ENCODE measurements around the gene CACNA1E.
A peak's percentile ranks its signal among the peaks of the same experiment; 100 is the strongest.

CACNA1E gene

DNA sequence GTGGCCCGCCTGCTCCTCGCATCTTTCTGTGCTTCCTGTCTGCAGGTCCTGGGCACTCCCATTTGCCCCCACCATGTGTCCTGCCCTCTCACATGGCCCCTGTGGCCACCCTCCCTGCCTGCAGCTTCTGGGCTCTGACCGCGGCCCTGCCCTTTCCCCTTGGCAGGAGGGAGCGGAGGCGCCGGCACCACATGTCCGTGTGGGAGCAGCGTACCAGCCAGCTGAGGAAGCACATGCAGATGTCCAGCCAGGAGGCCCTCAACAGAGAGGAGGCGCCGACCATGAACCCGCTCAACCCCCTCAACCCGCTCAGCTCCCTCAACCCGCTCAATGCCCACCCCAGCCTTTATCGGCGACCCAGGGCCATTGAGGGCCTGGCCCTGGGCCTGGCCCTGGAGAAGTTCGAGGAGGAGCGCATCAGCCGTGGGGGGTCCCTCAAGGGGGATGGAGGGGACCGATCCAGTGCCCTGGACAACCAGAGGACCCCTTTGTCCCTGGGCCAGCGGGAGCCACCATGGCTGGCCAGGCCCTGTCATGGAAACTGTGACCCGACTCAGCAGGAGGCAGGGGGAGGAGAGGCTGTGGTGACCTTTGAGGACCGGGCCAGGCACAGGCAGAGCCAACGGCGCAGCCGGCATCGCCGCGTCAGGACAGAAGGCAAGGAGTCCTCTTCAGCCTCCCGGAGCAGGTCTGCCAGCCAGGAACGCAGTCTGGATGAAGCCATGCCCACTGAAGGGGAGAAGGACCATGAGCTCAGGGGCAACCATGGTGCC lies 249.1 kb downstream of the CACNA1E start:
- Histone ChIP-seq H3K4me1 (ENCODE audit: control insufficient read depth, low read depth, low read length) (no peaks in the 10 kb centered on the region), H2BK120ac (ENCODE audit: low read depth, low read length) (no peak overlapping the region), H3K27ac (ENCODE audit: low read depth, low read length) (no peak overlapping the region), H3K27me3 (ENCODE audit: insufficient read depth, low read length, poor library complexity) (no peaks in the 10 kb centered on the region), H3K36me3 (ENCODE audit: control insufficient read depth, insufficient read depth, low read length) (no peaks in the 10 kb centered on the region), H3K4me3 (ENCODE audit: low read length) (no peak overlapping the region), H2BK5ac (ENCODE audit: low read length) (no peak overlapping the region), H4K5ac (ENCODE audit: low read length) (no peak overlapping the region), H3K4ac (ENCODE audit: low read depth, low read length) (no peak overlapping the region), H2BK15ac (replicated peaks; ENCODE audit: low read depth) (no peak overlapping the region), H3K18ac (ENCODE audit: low read length) (no peak overlapping the region), H3K79me1 (ENCODE audit: low read length) (no peaks in the 10 kb centered on the region), H2AK5ac (ENCODE audit: low read length) (no peak overlapping the region), H4K8ac (ENCODE audit: low read depth, low read length) (no peak overlapping the region), H3K23ac (ENCODE audit: low read length) (no peak overlapping the region), H3K79me2 (ENCODE audit: control insufficient read depth, insufficient read depth, low read length) (no peaks in the 10 kb centered on the region), H3K4me2 (ENCODE audit: low read length) (no peak overlapping the region), H3K56ac (ENCODE audit: low read length) (no peak overlapping the region), H3K9ac (ENCODE audit: low read length) (no peak overlapping the region)
- WGBS (ENCODE audit: extremely low coverage, insufficient coverage, low lambda C conversion rate): no CpG with 5 or more reads among the region's 31 CpGs
- no peak for DNase-seq

DNA sequence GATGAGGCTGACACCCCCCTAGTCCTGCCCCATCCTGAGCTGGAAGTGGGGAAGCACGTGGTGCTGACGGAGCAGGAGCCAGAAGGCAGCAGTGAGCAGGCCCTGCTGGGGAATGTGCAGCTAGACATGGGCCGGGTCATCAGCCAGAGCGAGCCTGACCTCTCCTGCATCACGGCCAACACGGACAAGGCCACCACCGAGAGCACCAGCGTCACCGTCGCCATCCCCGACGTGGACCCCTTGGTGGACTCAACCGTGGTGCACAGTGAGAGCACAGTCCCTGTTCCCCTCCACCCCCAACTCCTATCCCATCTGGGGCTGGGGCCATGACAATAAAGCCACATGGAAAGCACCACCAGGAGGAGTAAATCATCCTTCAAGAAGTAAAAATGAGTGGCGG lies 250.2 kb downstream of the CACNA1E start:
- WGBS (ENCODE audit: extremely low coverage, insufficient coverage, low lambda C conversion rate): no CpG with 5 or more reads among the region's 14 CpGs
- Histone ChIP-seq H3K4me3 (ENCODE audit: low read length) (no peak overlapping the region), H3K9ac (ENCODE audit: low read length) (no peak overlapping the region), H3K4ac (ENCODE audit: low read depth, low read length) (no peak overlapping the region), H2BK120ac (ENCODE audit: low read depth, low read length) (no peak overlapping the region), H3K36me3 (ENCODE audit: control insufficient read depth, insufficient read depth, low read length) (no peaks in the 10 kb centered on the region), H3K4me2 (ENCODE audit: low read length) (no peak overlapping the region), H3K23ac (ENCODE audit: low read length) (no peak overlapping the region), H2BK15ac (replicated peaks; ENCODE audit: low read depth) (no peak overlapping the region), H3K18ac (ENCODE audit: low read length) (no peak overlapping the region), H4K8ac (ENCODE audit: low read depth, low read length) (no peak overlapping the region), H4K5ac (ENCODE audit: low read length) (no peak overlapping the region), H3K4me1 (ENCODE audit: control insufficient read depth, low read depth, low read length) (no peaks in the 10 kb centered on the region), H3K79me2 (ENCODE audit: control insufficient read depth, insufficient read depth, low read length) (no peaks in the 10 kb centered on the region), H2AK5ac (ENCODE audit: low read length) (no peak overlapping the region), H2BK5ac (ENCODE audit: low read length) (no peak overlapping the region), H3K27ac (ENCODE audit: low read depth, low read length) (no peak overlapping the region), H3K79me1 (ENCODE audit: low read length) (no peaks in the 10 kb centered on the region), H3K56ac (ENCODE audit: low read length) (no peak overlapping the region), H3K27me3 (ENCODE audit: insufficient read depth, low read length, poor library complexity) (no peaks in the 10 kb centered on the region)
- no peak for DNase-seq

DNA sequence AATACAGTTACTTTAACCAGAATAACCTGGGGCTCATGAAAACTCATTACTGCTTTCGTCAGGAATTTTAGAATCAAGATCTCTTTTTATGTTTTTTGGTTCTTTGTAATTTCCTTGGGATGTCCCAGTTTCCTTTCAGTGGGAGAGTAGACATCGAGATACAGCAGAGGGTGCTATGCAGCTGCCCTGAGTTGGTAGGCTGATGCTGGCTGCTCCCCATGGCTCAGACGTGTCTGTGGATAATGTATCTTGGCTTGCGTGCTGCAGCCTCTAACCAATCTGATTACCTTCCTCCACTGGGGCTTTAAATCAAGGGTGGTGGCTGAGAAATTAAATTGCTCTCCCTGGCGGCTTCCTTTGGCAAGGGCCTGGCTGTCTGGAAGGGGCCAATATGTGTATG lies 253.7 kb downstream of the CACNA1E start:
- H4K8ac ChIP-seq (ENCODE audit: low read depth, low read length): no peak overlapping the region
- H3K4me2 ChIP-seq (ENCODE audit: low read length): no peak overlapping the region
- WGBS (ENCODE audit: extremely low coverage, insufficient coverage, low lambda C conversion rate): no CpG with 5 or more reads among the region's 5 CpGs
- no peak overlapping the region for H3K9ac ChIP-seq (ENCODE audit: low read length)
- H3K79me1 ChIP-seq (ENCODE audit: low read length): no peaks in the 10 kb centered on the region
- H3K4ac ChIP-seq (ENCODE audit: low read depth, low read length): no peak overlapping the region
- H4K5ac ChIP-seq (ENCODE audit: low read length): no peak overlapping the region
- H3K18ac ChIP-seq (ENCODE audit: low read length): no peak overlapping the region
- no peak overlapping the region for H3K56ac ChIP-seq (ENCODE audit: low read length)
- H3K4me1 ChIP-seq (ENCODE audit: control insufficient read depth, low read depth, low read length): no peaks in the 10 kb centered on the region
- no peaks in the 10 kb centered on the region for H3K27me3 ChIP-seq (ENCODE audit: insufficient read depth, low read length, poor library complexity)
- H2BK120ac ChIP-seq (ENCODE audit: low read depth, low read length): no peak overlapping the region
- no peak overlapping the region for H2BK15ac ChIP-seq (replicated peaks; ENCODE audit: low read depth)
- H3K23ac ChIP-seq (ENCODE audit: low read length): no peak overlapping the region
- no peaks in the 10 kb centered on the region for H3K36me3 ChIP-seq (ENCODE audit: control insufficient read depth, insufficient read depth, low read length)
- H3K79me2 ChIP-seq (ENCODE audit: control insufficient read depth, insufficient read depth, low read length): no peaks in the 10 kb centered on the region
- no peak overlapping the region for H2AK5ac ChIP-seq (ENCODE audit: low read length)
- H3K27ac ChIP-seq (ENCODE audit: low read depth, low read length): no peak overlapping the region
- DNase-seq: peak; percentile 47
- no peak overlapping the region for H3K4me3 ChIP-seq (ENCODE audit: low read length)
- H2BK5ac ChIP-seq (ENCODE audit: low read length): no peak overlapping the region

DNA sequence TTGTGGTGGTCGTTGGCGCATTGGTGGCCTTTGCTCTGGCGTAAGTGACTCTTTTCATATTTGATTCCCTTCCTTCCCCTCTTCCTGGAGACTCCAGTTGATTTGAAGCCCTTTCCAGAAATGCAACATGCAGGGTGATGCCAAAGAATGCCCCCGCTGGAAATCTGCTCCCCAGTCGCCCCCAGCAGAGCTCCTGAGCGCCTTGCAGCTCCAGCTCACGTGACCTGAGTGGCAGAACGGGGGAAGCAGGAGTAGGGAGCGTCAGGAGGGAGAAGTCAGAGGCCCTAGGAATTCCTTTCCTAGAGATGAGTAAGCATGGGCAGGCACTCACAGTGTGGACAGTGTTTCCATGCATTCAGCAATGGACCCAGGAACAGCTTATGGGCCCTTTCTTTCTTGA lies 255.9 kb downstream of the CACNA1E start:
- Histone ChIP-seq H3K79me2 (ENCODE audit: control insufficient read depth, insufficient read depth, low read length) (no peaks in the 10 kb centered on the region), H4K5ac (ENCODE audit: low read length) (no peak overlapping the region)

DNA sequence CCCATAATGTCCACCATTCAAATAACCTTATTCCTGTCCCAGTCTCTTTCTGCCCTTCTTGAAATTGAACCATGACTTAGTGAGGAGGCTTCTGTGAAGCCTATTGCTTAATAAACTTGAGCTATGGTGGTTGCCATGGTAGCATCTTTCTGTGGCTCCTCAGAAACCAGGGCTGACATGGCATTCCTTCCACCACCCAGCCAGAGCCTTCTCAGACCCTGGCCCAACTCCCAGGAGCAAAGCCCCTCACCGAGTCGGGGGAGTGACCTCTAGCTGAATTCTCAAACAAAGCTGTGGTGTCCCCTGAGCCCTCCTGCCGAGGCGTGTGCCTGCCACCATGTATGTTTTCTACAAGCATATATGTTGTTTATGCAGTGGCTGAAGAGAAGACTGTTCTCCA lies 259.1 kb downstream of the CACNA1E start:
- H3K79me1 ChIP-seq (ENCODE audit: low read length): no peaks in the 10 kb centered on the region
- H3K23ac ChIP-seq (ENCODE audit: low read length): no peak overlapping the region
- no peak overlapping the region for H3K56ac ChIP-seq (ENCODE audit: low read length)
- no peak overlapping the region for H2BK15ac ChIP-seq (replicated peaks; ENCODE audit: low read depth)
- WGBS (ENCODE audit: extremely low coverage, insufficient coverage, low lambda C conversion rate): no CpG with 5 or more reads among the region's 4 CpGs
- DNase-seq: no peak
- H2AK5ac ChIP-seq (ENCODE audit: low read length): no peak overlapping the region
- no peak overlapping the region for H4K8ac ChIP-seq (ENCODE audit: low read depth, low read length)
- H3K36me3 ChIP-seq (ENCODE audit: control insufficient read depth, insufficient read depth, low read length): no peaks in the 10 kb centered on the region
- H3K4me3 ChIP-seq (ENCODE audit: low read length): no peak overlapping the region
- no peaks in the 10 kb centered on the region for H3K79me2 ChIP-seq (ENCODE audit: control insufficient read depth, insufficient read depth, low read length)
- H3K18ac ChIP-seq (ENCODE audit: low read length): no peak overlapping the region
- no peak overlapping the region for H3K4ac ChIP-seq (ENCODE audit: low read depth, low read length)
- no peaks in the 10 kb centered on the region for H3K4me1 ChIP-seq (ENCODE audit: control insufficient read depth, low read depth, low read length)
- H3K27ac ChIP-seq (ENCODE audit: low read depth, low read length): no peak overlapping the region
- H3K4me2 ChIP-seq (ENCODE audit: low read length): no peak overlapping the region
- no peak overlapping the region for H3K9ac ChIP-seq (ENCODE audit: low read length)
- H2BK5ac ChIP-seq (ENCODE audit: low read length): no peak overlapping the region
- H3K27me3 ChIP-seq (ENCODE audit: insufficient read depth, low read length, poor library complexity): no peaks in the 10 kb centered on the region
- no peak overlapping the region for H2BK120ac ChIP-seq (ENCODE audit: low read depth, low read length)
- H4K5ac ChIP-seq (ENCODE audit: low read length): no peak overlapping the region

More for the DNA sequence above, 255.9 kb downstream of the CACNA1E start:
- H3K4me1 ChIP-seq (ENCODE audit: control insufficient read depth, low read depth, low read length): no peaks in the 10 kb centered on the region
- no peak overlapping the region for H2BK5ac ChIP-seq (ENCODE audit: low read length)
- no peak overlapping the region for H4K8ac ChIP-seq (ENCODE audit: low read depth, low read length)
- WGBS (ENCODE audit: extremely low coverage, insufficient coverage, low lambda C conversion rate): no CpG with 5 or more reads among the region's 9 CpGs
- H3K4me2 ChIP-seq (ENCODE audit: low read length): no peak overlapping the region
- H3K4me3 ChIP-seq (ENCODE audit: low read length): no peak overlapping the region
- no peak overlapping the region for H3K9ac ChIP-seq (ENCODE audit: low read length)
- no peaks in the 10 kb centered on the region for H3K27me3 ChIP-seq (ENCODE audit: insufficient read depth, low read length, poor library complexity)
- no peak overlapping the region for H3K23ac ChIP-seq (ENCODE audit: low read length)
- no peak overlapping the region for H2BK120ac ChIP-seq (ENCODE audit: low read depth, low read length)
- no peaks in the 10 kb centered on the region for H3K79me1 ChIP-seq (ENCODE audit: low read length)
- H3K27ac ChIP-seq (ENCODE audit: low read depth, low read length): no peak overlapping the region
- no peak overlapping the region for H2AK5ac ChIP-seq (ENCODE audit: low read length)
- H3K36me3 ChIP-seq (ENCODE audit: control insufficient read depth, insufficient read depth, low read length): no peaks in the 10 kb centered on the region
- H3K18ac ChIP-seq (ENCODE audit: low read length): no peak overlapping the region
- H3K56ac ChIP-seq (ENCODE audit: low read length): no peak overlapping the region
- H2BK15ac ChIP-seq (replicated peaks; ENCODE audit: low read depth): no peak overlapping the region
- no peak for DNase-seq
- H3K4ac ChIP-seq (ENCODE audit: low read depth, low read length): no peak overlapping the region

DNA sequence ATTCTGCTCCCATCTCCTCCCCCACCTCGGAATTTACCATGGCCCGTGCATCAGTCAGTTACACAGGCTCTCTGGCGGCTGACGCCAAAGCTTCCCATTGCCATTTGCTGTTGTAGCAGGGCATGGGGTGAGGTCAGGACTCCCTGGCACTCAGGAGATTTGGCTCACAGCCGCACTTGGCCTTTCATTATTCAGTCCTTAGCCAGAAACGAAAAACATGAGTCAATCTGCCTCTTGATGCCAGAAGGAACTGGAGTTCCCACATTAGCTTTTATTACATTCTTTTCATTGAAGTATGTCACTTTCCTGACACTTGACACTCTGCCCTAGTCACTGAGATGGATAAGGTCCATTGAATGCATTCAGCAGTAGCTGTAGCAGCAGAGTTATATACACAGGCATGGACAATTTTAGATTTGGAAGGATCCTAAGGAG lies 260.6 kb downstream of the CACNA1E start:
- no peak overlapping the region for H3K4ac ChIP-seq (ENCODE audit: low read depth, low read length)
- H3K79me2 ChIP-seq (ENCODE audit: control insufficient read depth, insufficient read depth, low read length): no peaks in the 10 kb centered on the region
- no peaks in the 10 kb centered on the region for H3K4me1 ChIP-seq (ENCODE audit: control insufficient read depth, low read depth, low read length)
- no peak overlapping the region for H2BK5ac ChIP-seq (ENCODE audit: low read length)
- no peak overlapping the region for H3K18ac ChIP-seq (ENCODE audit: low read length)
- WGBS (ENCODE audit: extremely low coverage, insufficient coverage, low lambda C conversion rate): no CpG with 5 or more reads among the region's 6 CpGs
- H2BK120ac ChIP-seq (ENCODE audit: low read depth, low read length): no peak overlapping the region
- no peaks in the 10 kb centered on the region for H3K79me1 ChIP-seq (ENCODE audit: low read length)
- H2BK15ac ChIP-seq (replicated peaks; ENCODE audit: low read depth): no peak overlapping the region
- no peak for DNase-seq
- H3K56ac ChIP-seq (ENCODE audit: low read length): no peak overlapping the region
- H3K36me3 ChIP-seq (ENCODE audit: control insufficient read depth, insufficient read depth, low read length): no peaks in the 10 kb centered on the region
- no peak overlapping the region for H3K27ac ChIP-seq (ENCODE audit: low read depth, low read length)
- H2AK5ac ChIP-seq (ENCODE audit: low read length): no peak overlapping the region
- no peak overlapping the region for H4K5ac ChIP-seq (ENCODE audit: low read length)
- H3K4me2 ChIP-seq (ENCODE audit: low read length): no peak overlapping the region
- no peak overlapping the region for H4K8ac ChIP-seq (ENCODE audit: low read depth, low read length)
- no peak overlapping the region for H3K9ac ChIP-seq (ENCODE audit: low read length)
- H3K4me3 ChIP-seq (ENCODE audit: low read length): no peak overlapping the region
- H3K27me3 ChIP-seq (ENCODE audit: insufficient read depth, low read length, poor library complexity): no peaks in the 10 kb centered on the region
- no peak overlapping the region for H3K23ac ChIP-seq (ENCODE audit: low read length)
